Activated CD4-positive, alpha-beta T cell treated with anti-CD3 and anti-CD28 coated beads, Interleukin-2, amount 50 U/mL, for 24 hours (primary cell): Measurements from ENCODE around the gene SLC25A48.
"Not testable (repeated sequence)": the region's sequence is repeated elsewhere in the genome, so short reads cannot be mapped to it uniquely, and the experiment has no call there.

Source experiments
- DNase-seq, 2 donors: peaks; one replicate each; pipeline ENCODE4 v3.0.0-alpha.2; 2020; ENCODE audit warnings: low read depth in 1 of 2, low spot score in 1 of 2

SLC25A48 gene

GRCh38 chr5:135857630-135858311 is 23.3 kb downstream of the SLC25A48 start:
- no peak for DNase-seq

- not testable (repeated sequence) for DNase-seq
Measured at GRCh38 chr5:135859186-135859585, 24.7 kb downstream of the SLC25A48 start.

GRCh38 chr5:135859641-135860040 is 25.2 kb downstream of the SLC25A48 start:
- DNase-seq = no peak

- DNase-seq = no peak
Measured at GRCh38 chr5:135861641-135862040, 27.2 kb downstream of the SLC25A48 start.

- no peak for DNase-seq
Measured at GRCh38 chr5:135862086-135862485, 27.6 kb downstream of the SLC25A48 start.

- DNase-seq = no peak
Measured at GRCh38 chr5:135862744-135863143, 28.3 kb downstream of the SLC25A48 start.

- DNase-seq = no peak
Measured at GRCh38 chr5:135864503-135865435, 30.3 kb downstream of the SLC25A48 start.

GRCh38 chr5:135866016-135866415 is 31.6 kb downstream of the SLC25A48 start:
- no peak for DNase-seq

GRCh38 chr5:135867599-135867998 is 33.1 kb downstream of the SLC25A48 start:
- DNase-seq = no peak

- DNase-seq = no peak
Measured at GRCh38 chr5:135868681-135869080, 34.2 kb downstream of the SLC25A48 start.

- DNase-seq = no peak
Measured at GRCh38 chr5:135869276-135869675, 34.8 kb downstream of the SLC25A48 start.

GRCh38 chr5:135869935-135870334 is 35.5 kb downstream of the SLC25A48 start:
- DNase-seq = no peak

GRCh38 chr5:135871268-135871915 is 36.9 kb downstream of the SLC25A48 start:
- DNase-seq = no peak

- DNase-seq = no peak
Measured at GRCh38 chr5:135873831-135874230, 39.4 kb downstream of the SLC25A48 start.

- no peak for DNase-seq
Measured at GRCh38 chr5:135874461-135874860, 40.0 kb downstream of the SLC25A48 start.

GRCh38 chr5:135875567-135875966 is 41.1 kb downstream of the SLC25A48 start:
- DNase-seq = no peak

GRCh38 chr5:135876146-135876545 is 41.7 kb downstream of the SLC25A48 start:
- DNase-seq = no peak

- DNase-seq = no peak
Measured at GRCh38 chr5:135877570-135878155, 43.2 kb downstream of the SLC25A48 start.

GRCh38 chr5:135878156-135878620 is 43.7 kb downstream of the SLC25A48 start:
- no peak for DNase-seq

GRCh38 chr5:135879591-135879990 is 45.1 kb downstream of the SLC25A48 start:
- no peak for DNase-seq

- DNase-seq = no peak
Measured at GRCh38 chr5:135880278-135880677, 45.8 kb downstream of the SLC25A48 start.
